AG08396 (cell line): ENCODE measurements around the gene WDR18.
A peak's percentile ranks its signal among the peaks of the same experiment; 100 is the strongest.
"Not testable (repeated sequence)": the region's sequence is repeated elsewhere in the genome, so short reads cannot be mapped to it uniquely, and the experiment has no call there.

Experiments
- DNase-seq: peaks from one replicate; pipeline ENCODE4 v3.0.0; 2012; ENCODE audit warnings: low spot score, mixed read lengths

WDR18 gene

GRCh38 chr19:950352-951066 is 33.6 kb upstream of the WDR18 start:
- DNase-seq = no peak

GRCh38 chr19:952049-952679 is 32.0 kb upstream of the WDR18 start:
- no peak for DNase-seq

- DNase-seq = no peak
These were observed 31.3 kb upstream of the WDR18 start for GRCh38 chr19:952680-953444.

- DNase-seq = no peak
These were observed 30.5 kb upstream of the WDR18 start for GRCh38 chr19:953445-954271.

GRCh38 chr19:954272-954671 is 29.9 kb upstream of the WDR18 start:
- no peak for DNase-seq

GRCh38 chr19:954672-955494 is 29.3 kb upstream of the WDR18 start:
- DNase-seq = no peak

- no peak for DNase-seq
These were observed 28.1 kb upstream of the WDR18 start for GRCh38 chr19:955803-956765.

- DNase-seq = peak; percentile 79
These were observed 27.2 kb upstream of the WDR18 start for GRCh38 chr19:956766-957440.

- not testable (repeated sequence) for DNase-seq
These were observed 26.6 kb upstream of the WDR18 start for GRCh38 chr19:957578-957977.

GRCh38 chr19:958967-959855 is 24.9 kb upstream of the WDR18 start:
- DNase-seq = no peak

- DNase-seq = no peak
These were observed 24.1 kb upstream of the WDR18 start for GRCh38 chr19:960020-960419.

- DNase-seq = no peak
These were observed 23.6 kb upstream of the WDR18 start for GRCh38 chr19:960601-960938.

- DNase-seq = peak; percentile 90
These were observed 22.1 kb upstream of the WDR18 start for GRCh38 chr19:961866-962620.

GRCh38 chr19:962683-963400 is 21.3 kb upstream of the WDR18 start:
- no peak for DNase-seq

- DNase-seq = no peak
These were observed 20.6 kb upstream of the WDR18 start for GRCh38 chr19:963486-963951.

- DNase-seq = no peak
These were observed 20.0 kb upstream of the WDR18 start for GRCh38 chr19:964116-964520.
